Stimulated activated CD8-positive, alpha-beta memory T cell treated with anti-CD3 and anti-CD28 coated beads, Interleukin-4, amount 100 ng/mL, for 24 hours (primary cell): ENCODE results near the gene AHRR.
"Not testable (repeated sequence)": the region's sequence is repeated elsewhere in the genome, so short reads cannot be mapped to it uniquely, and the experiment has no call there.

Experiments
- DNase-seq: peaks from one replicate; pipeline ENCODE4 v3.0.0-alpha.2; 2020; ENCODE audit warnings: low read depth

The AHRR gene

DNA sequence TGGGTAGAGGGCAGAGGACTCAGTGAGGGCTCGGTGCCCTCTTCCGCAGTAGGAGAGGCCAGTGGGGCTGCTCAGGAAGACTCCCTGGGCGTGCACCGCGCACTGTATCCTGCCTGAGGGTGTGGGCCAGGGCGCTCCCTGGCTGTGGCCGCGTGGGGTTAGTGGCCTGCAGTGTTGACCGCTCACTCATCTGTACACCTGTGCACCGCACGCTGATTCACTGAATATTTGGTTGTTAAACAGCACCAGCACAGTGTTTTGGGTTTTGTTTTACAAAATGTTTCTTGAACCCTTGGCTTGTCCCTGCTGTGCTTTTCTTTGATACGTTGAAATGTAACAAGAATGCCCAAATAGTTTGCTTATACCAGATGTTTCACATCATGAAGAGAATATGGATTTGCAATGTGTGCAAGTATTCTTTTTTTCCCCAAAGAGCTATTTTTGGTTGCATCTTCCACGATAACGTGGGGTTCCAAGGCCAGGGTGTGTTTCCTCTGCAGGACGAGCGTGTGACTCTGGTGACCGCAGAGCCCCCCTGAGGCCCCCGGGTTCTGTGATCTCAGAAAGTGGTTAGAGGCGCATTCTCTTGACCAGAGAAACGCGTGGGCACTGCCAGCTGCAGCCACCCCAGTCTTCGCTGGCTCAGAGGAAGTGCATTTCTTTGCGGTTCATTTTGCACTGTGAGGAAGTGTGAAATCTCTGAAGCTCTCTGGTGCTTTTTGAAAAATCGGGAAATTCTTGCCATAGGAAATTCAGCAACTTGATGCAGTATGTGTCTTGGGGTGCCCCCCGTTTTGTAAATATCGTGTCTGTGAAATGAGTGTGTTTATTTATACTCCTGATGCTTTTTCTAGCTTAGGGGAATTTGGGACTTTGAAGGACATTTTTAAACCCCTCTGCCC, 46.9 kb downstream of the AHRR start:
- no peak for DNase-seq

DNA sequence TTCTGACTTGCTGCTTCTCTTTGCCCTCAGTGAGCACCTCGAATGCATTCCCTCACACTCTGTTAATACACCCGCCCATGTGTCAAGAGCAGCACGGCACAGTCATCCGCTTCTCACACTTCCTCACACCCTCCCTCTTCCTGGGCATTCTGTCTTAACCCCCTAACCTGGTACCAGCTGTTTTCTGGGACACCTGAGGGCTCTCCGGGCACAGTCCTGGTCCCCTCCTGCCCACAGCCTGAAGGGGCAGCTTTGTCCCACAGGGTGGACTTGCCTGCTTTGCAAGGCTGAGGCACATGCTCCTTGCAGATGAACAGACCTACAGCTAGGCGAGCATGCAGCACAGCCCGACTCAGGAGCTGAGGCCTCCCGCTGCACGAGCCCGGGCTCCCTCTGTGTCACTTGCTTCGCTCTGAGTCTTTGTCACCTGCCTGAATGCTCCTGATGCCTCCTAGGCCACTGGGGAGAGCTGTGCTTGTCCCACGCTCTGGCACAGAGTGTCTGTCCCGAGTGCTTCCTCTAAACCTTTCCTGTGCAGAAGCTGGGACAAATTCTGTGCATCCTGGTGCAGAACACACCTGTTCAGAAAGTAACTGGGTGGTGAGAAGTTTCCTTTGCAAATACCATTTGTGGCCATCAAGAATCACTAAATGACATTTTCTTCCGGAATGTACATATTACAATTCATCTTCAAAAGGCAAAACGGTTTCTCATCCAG, 47.8 kb downstream of the AHRR start:
- DNase-seq: no peak

DNA sequence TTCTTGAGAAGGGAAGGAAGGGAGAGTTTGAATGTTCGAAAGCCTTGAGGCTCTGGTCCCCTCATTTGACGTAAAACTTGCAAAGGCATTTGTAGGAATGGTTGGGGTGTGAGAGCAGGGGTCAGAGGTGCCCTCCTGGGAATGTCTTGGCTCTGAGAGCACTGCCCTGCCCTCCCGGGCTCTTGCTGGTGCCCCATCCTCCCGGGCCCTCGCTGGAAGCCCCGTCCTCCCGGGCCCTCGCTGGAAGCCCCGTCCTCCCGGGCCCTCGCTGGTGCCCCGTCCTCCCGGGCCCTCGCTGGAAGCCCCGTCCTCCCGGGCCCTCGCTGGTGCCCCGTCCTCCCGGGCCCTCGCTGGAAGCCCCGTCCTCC, 48.3 kb downstream of the AHRR start:
- DNase-seq: not testable (repeated sequence)

DNA sequence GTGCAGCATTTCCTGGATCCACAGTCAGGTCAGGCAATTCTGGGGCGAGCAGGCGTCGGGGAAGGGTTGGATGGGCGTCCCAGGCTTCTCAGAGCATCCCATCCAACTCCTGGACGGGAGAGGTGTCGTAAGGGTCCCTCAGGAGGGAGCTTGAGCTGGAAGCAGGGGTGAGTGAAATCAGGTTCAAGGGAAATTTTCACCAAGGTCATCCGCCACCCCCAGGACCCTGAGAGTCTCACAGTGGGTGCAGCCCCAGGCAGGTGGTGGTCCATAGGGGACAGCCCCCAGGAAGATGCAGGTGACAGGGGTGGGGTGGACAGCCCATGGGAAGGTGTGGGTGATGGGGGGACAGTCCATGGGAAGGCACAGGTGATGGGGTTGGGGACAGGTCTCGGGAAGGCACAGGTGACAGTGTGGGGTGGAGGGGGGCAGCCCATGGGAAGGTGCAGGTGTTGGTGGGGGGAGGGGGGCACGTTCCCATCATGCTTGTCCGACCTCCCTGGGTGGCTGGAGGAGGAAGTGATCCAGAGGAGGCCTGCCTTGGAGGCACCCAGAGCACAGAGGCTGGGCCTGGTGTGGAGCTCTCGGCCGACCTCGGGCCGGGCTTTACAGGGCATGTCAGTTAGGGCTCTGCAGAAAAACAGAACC, 48.9 kb downstream of the AHRR start:
- no peak for DNase-seq

DNA sequence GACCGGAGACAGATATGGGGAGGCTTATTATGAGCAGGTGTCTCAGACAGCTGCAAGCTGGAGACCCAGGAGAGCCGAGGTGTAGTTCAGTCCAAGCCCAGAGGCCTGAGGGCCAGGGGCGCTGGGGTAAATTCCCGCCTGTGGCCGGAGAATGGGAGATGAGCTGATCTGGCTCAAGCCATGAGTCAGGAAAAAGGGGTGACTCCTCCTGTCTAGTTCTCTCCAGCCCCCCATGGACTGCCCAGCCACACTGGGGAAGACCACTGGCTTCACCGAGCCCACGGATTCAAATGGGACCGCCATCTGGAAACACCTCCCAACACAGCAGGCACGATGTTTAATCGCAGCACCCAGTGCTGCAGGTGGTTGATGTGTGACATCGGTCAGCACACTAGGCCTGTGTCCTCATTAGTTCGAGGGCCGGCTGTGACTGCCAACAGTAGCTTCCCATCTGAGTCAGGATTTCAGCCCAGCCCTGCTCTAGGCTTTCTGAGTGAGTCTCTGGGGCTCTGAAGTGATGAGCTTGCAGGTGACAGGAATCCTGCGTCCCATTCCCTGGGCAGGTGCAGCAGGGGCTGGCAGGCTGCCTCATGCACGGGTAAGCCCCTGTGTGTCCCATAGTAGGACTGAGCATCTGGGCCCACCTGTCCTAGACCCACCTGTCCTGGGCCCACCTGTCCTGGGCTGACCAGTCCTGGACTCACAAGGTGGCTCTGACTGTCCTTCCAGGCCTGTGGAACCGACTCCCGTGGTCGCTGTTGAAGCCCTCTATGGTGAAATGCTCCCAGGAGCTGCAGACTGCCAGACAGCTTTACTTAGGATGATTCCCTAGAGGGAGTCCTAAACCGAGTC, 49.7 kb downstream of the AHRR start:
- no peak for DNase-seq

DNA sequence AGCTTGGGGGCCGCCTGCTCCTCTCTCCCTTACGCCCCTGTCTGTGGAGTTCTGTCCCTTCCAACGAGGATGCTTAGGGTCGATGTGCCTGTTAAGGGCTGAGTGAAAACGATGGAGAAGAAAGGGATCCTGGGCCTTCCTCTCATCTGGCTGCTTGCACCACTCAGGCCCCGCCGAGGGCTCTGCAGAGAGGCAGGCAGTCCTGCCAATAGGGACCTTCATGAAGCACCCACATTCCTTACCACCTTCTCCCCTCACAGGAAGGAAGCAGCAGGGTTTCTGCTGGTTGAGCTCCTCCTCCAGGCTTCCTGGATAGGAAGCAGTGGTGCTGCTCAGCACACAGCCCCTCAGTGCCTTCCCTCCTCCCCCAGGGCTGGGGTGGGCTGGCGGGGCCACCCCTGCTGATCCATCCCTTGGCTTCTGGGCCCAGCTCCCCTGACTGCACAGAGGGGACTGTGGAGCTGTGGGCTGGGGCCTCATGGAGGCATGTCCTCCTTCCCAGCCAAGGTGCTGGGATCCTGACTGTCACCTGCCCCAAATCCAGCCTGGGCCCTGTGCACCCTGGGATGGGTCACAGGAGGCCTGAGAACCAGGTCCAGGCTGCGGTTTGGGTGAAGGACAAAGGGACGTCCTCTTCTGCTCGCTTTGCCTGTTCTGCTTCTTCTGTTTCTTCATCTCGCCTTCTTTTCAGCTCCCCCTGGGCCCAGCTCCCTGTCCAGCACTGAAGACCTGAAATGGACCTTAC, 50.5 kb downstream of the AHRR start:
- DNase-seq: no peak

DNA sequence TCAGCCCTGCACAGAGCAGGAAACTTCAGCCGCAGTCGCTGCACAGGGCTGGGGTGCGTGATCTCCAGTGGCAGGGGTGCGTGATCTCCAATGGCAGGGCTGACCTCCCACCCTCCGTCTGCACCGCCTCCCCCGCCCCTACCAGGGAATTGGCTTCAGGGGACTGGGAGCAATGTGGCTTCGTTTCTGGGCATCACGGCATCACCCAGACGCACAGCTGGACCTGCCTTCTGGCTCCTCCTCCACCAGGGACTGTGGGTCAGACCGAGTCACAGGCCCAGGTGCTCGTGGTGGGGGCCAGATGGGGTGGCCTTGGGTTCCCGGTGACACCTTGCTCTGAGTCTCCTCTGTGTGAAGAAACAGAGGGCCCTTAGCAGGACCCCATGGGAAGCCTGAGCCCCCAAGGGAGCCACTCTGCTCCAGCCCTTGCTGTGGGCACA, 51.1 kb downstream of the AHRR start:
- no peak for DNase-seq

DNA sequence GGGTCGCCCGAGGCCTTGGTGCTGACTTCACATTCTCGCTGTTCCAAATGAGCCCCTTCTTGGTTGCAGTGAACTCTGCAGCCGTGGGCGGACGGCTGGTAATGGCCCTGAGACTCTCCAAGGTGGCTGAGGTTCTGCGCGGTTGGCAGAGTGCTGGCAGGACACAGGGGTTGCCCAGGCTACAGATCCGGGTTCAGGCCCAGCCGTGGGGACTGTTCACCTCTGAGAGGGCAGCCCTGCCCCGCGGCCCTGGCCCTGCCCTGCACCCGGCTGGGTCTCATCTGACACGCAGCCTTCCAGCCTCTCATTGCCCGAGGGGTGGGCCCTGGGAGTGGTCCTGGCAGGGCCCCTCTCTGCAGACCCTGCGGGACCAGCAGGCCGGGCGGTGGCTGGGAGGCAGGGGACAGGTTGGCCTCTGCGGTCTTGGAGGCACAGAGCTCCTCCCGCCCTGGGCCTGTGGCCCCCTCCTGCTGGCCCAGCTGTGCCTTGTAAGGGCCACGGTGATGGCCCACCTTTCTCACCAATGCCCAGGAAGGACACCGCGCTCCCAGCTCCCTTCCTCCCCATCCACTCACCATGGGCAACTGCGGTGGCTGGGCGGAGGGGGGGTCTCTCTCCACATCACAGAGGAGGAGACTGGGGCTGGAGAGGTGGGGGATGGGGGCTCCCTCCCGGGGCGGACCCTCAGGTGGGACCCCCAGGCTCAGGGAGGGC, 51.6 kb downstream of the AHRR start:
- DNase-seq: no peak

DNA sequence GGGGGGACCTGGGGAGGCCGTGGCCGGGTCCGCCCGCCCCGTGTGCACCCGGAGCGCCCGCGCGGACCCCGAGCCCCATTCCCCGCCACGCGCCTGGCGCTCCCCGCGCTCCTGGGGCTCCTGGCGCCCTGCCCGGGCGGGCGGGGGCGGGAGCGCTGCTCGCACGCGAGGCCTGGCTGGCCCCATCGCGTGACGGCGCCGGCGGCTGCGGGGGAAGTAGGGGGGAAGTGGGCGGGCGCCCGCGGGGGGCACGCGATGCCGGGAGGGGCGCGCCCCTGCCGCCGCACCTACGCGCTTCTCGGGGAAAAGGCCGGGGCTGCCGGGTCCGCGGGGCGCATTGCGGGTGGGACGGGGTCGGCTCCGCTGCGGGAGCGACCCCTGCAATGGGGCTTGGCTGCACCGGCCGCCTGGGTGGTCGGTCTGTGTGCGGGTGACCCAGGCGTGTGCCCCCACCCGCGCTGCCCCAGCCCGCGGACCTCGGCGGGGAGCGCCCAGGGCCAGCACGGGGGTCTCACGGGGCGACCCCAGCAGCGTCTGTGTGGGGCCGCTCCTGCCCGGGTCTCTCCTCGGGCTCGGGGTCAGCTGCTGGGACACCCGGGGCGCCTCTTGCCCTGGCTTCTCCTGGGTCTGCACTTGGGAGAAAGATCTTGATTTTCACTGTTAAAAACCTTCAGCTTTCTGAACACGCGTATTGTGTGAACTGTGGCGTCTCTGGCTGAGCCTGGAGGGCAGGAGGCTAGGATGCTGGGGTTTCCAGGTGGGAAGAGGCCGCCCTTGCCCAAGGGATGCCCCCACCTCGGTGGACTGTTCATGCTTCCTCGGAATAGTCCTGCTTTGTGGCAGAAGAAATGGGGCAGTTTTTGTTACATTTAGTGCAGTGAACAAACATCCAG, 52.4 kb downstream of the AHRR start:
- DNase-seq: peak; percentile 81

DNA sequence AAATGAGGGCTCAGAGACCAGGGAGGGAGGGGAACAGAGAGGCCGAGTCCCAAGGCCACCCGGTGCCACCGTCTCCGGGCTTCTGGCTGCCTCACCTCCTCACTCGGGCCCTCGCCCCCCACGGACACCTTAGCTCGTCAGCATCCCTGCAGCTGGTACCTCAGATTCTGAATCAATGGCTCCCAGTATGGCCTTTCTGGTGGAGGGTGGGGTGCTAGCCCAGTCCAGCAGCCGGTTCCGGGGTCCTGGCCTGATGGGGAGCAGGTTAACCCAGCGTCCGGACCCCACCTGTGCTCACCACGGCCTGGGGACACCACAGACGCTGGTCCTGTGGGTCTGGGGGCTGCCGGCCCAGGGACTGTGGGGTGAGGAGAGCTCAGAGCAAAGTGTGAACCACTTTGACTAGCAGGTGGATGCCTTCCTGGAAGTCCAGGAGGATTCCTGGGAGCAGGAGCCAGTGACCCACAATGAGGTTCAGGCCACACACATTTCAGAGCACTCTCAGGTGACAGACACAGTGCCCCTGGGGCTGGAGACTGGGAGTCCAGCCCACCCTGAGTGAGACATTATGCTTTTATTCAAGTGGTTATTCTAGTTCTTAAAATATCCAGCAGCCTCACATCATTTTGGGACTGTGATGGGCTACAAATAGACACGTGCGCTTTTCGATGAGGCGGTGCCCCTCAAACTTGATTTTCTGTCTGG, 53.3 kb downstream of the AHRR start:
- no peak for DNase-seq

DNA sequence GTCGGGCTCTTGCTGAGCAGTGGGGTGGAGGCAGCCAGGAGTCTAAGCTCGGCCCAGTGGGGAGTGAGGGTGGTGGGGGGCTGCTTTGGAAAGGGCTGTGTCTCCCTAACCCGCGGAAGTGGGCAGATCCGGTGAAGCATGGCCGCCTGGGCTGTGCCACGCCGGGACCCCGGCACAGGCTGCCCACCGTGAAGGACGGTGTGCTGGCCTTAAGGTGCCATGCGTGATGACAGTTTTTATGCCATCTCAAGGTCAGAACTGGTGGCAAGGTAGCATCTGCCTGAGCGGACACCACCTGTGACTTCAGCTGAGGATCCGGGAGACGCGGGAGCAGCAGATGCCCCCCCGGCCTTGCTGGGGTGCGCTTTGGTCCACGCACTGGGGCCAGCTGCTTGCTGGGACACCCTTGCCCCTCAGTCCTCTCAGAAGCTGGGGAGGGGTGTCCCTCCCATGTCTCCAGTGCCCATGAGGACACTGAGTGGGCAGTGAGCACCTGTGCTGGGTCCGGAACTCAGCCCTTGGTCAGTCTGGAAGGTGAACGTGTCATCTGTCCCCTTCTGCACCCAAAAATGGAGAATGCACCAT, 53.9 kb downstream of the AHRR start:
- DNase-seq: no peak

DNA sequence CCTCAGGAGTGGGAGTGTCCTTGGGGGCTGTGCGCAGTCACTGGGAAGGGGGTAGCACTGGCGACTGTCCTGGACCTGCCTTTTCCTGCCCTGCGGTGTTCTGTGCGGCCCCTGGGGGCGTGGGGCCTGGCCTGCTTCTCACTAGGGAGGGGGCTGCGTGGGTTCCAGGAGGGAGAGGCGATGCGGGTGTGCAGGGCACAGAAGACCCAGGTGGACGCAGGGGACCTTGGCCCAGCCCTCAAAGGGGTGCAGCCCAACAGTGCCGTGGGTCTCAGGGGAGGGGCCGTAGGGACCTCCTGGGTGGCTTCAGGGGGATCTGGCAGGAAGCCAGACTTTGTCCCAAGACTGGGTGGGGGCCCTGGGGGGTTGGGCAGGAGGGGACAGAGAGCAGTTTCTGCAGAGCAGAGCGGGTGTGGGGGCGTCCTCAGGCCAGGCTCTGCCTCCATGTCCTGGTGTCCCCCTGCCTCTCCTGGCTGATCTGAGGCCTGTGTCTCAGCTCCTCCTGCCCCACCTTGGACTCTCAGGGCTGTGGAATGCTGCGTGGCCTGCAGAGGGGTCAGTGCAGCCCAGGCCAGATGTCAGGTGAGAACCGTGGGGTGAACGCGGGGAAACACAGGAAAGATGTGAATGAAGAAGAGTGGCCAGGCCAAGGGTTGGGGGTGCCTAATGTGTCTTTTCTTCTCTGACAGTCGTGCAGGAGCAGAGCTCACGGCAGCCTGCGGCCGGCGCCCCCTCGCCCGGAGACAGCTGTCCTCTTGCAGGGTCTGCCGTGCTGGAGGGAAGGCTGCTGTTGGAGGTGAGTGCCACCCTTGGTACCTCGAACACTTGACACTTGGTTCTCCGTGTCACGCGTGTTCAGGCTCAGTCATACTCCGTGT, 54.6 kb downstream of the AHRR start:
- DNase-seq: no peak

DNA sequence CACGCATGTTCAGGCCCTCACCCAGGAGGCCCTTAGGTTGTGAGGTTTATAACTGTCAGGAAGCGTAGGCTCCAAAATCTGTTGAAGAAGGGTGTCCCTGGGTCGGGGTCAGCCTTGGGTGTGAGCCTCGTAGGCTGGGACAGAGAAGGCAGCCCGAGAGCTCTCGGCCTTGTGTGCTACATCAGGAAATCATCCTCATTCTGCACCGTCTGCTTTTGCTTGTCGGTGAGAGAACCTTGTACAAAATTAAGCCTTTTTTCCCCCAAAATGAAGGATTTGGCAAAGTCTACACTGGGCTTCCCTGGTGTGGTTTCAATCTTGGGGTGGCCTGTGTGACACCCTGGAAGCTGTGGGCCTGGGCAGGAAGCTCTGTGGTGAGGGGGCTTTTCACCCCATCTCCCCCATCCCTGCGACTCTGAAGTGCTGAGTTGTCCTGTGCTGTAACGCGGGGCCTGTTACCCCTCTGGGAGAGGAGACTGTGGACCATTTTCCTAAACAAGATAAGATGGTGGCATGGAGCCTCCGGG, 55.3 kb downstream of the AHRR start:
- no peak for DNase-seq

DNA sequence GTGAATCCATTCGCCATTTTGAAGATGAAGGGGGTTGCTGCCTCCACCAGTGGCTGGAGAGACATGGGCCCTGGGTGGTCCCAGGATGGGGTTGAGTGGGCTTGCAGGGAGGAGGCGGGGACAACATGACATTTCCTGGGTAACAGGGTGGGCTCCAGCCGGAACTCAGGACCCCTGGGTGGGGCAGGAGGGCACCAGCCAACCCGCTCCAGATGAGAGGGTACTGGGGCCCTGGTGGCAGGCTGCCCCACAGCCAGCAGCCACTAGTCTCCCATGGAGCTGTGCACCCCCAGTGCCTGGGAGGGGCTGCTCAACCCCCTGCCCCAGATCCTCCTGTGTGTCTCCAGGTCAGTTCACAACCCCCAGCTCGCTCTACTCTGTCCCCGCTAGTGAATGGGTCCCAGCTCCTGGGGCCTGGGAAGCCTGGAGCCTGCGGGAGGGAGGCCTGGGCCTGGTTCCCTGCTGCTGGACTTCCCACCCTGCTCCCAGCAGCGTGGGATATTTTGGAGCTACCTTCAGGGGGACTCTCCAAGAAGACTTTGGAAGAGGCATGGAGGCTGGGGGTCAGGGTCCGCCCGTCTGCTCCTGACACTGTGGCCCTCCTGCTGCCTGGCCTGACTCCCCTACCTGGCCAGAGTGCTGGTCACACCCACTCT, 55.9 kb downstream of the AHRR start:
- DNase-seq: no peak

DNA sequence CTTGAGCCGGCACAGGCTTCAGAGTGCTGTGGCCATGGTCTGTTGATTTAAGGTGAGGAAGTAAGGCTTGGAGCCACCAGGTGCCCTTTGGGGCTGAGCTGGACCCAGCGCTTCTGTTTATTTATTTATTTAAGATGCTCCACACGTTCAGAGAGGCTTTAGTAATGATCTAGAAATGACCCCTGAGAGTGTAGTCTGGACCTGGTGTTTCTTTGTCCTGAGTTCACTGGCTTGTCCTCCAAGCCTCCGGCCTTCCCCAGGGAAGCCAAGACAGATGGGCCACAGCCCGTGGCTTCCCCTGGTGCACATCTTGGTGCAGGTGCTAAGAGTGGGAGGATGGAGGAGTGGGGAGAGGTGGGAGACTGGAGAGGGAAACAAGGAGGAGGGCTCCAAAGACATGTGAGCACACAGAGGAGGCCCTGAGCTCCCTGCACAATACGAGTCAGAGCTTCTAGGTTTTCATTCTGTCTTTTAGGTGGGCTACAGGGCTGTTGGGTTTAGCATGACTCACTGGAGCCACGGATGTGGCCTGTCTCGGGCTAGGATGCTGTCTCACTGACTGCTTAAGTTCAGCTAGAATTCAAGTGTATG, 56.9 kb downstream of the AHRR start:
- DNase-seq: no peak
